ENCODE data around the gene CPT1A.
"Not testable (repeated sequence)": the region's sequence is repeated elsewhere in the genome, so short reads cannot be mapped to it uniquely, and the experiment has no call there.

The CPT1A gene

DNA sequence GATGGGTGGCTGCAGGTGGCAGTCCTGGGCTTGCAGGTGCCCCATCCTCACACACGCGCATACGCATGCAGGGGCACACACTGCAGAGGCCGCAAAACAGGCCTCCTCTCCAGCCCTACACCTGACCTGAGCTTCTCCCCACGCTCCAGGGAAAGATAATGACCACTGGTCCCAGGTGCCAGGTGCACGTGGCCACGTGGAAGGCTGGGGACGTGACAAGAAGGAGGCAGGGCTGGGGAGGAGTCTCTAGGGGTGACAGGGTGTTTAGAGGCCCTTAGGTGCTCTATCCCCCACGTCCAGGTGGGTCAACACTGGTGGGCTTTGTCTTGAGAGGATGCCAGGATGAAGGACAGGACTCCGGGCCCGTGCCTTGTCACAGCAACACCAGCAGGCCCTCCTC is 23.5 kb upstream of the CPT1A start:
- no peak overlapping the region for H3K27ac Mint-ChIP-seq (ENCODE audit: low read depth)
- no peak for ATAC-seq (replicated peaks; ENCODE audit: extremely low read depth, poor library complexity, severe bottlenecking)
- H3K36me3 Mint-ChIP-seq (ENCODE audit: insufficient read depth): peaks cover 2% of the 10 kb centered on the region
- H3K9me3 Mint-ChIP-seq: no peaks in the 10 kb centered on the region
- peaks cover 24% of the 10 kb centered on the region for H3K27me3 Mint-ChIP-seq
- DNase-seq (ENCODE audit: low spot score in 2 of 2): no peak
- H3K4me3 Mint-ChIP-seq: no peak overlapping the region
- peaks cover 11% of the 10 kb centered on the region for H3K4me1 Mint-ChIP-seq

DNA sequence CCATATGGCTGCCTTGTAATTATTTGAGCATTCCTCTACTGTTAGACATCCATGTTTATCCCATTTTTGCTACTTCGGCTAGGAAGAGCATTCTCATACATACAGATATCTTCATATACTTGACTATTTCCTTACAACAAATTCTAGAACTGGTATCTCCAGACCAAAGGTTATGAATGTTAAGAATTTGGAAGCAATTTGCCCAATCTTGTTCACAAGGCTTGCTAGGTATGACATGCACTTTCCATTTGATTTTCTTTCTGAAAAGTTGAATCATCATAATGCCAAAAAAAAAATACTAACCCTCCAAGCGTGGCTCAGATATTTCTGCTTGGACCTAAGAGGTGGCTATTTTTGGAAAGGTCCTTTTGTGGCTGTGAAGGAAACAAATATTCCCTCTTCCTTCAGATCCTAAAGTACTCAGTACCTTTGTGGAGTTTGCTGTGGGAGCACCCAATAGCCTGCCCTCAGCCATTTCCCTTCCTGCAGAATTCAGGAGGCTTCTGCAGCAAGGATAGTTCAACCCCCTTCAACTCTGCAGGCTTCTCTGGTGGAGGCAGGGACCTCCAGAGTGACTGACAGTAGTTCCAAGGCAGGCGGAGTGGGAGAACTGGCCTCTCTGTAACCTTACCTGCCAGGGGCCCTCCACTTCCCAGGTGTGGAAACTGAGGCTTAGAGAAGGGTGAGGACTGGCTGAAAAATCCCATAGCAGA is 22.0 kb upstream of the CPT1A start:
- ATAC-seq (replicated peaks; ENCODE audit: extremely low read depth, poor library complexity, severe bottlenecking) (no peak), DNase-seq (ENCODE audit: low spot score in 2 of 2) (no peak)
- Mint-ChIP-seq H3K36me3 (ENCODE audit: insufficient read depth) (peaks cover 2% of the 10 kb centered on the region), H3K4me3 (no peak overlapping the region), H3K9me3 (no peaks in the 10 kb centered on the region), H3K27ac (ENCODE audit: low read depth) (no peak overlapping the region), H3K27me3 (peaks cover 9% of the 10 kb centered on the region), H3K4me1 (no peaks in the 10 kb centered on the region)

DNA sequence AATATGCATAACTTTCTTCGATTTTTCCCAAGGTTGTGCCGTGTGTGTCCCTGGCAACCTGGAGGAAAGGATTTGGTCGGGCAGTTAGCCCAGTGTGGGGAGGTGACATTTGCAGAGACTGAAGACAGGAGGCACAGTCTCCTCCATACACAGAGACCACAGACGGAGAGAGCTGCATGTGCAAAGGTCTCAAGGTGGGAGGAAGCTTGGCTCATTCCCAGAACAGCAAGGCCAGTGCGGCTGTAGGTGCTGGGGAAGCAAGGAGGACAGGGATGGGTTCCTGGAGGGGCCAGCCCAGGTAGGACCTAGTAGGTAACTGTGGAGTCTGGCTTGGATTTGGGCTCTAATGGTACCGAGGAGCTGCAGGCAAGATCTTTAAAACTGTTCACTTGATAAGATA is 20.7 kb upstream of the CPT1A start:
- no peaks in the 10 kb centered on the region for H3K27me3 Mint-ChIP-seq
- no peaks in the 10 kb centered on the region for H3K9me3 Mint-ChIP-seq
- DNase-seq (ENCODE audit: low spot score in 2 of 2) (no peak), ATAC-seq (replicated peaks; ENCODE audit: extremely low read depth, poor library complexity, severe bottlenecking) (no peak)
- H3K27ac Mint-ChIP-seq (ENCODE audit: low read depth): no peak overlapping the region
- no peaks in the 10 kb centered on the region for H3K4me1 Mint-ChIP-seq
- peaks cover 2% of the 10 kb centered on the region for H3K36me3 Mint-ChIP-seq (ENCODE audit: insufficient read depth)
- H3K4me3 Mint-ChIP-seq: no peak overlapping the region

DNA sequence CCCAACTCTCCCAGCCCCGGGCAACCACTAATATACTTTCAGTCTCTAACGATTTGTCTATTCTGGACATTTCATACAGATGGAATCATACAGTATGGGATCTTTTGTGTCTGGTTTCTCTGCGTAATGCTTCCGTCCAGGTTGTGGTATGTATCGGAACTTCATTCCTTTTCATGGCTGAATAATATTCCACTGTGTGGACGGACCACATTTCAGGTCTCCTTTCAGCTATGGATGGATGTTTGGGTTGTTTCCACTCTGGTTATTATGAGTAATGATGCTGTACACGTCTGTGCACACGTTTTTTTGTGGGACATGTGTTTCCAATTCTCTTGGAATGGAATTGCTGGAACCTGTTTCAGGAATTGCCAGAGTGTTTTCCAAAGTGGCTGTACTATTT is 17.4 kb upstream of the CPT1A start:
- Mint-ChIP-seq H3K27ac (ENCODE audit: low read depth) (no peak overlapping the region), H3K4me1 (no peaks in the 10 kb centered on the region), H3K27me3 (peaks cover 15% of the 10 kb centered on the region), H3K36me3 (ENCODE audit: insufficient read depth) (no peaks in the 10 kb centered on the region), H3K9me3 (no peaks in the 10 kb centered on the region), H3K4me3 (no peak overlapping the region)
- no peak for ATAC-seq (replicated peaks; ENCODE audit: extremely low read depth, poor library complexity, severe bottlenecking)
- DNase-seq (ENCODE audit: low spot score in 2 of 2): no peak

DNA sequence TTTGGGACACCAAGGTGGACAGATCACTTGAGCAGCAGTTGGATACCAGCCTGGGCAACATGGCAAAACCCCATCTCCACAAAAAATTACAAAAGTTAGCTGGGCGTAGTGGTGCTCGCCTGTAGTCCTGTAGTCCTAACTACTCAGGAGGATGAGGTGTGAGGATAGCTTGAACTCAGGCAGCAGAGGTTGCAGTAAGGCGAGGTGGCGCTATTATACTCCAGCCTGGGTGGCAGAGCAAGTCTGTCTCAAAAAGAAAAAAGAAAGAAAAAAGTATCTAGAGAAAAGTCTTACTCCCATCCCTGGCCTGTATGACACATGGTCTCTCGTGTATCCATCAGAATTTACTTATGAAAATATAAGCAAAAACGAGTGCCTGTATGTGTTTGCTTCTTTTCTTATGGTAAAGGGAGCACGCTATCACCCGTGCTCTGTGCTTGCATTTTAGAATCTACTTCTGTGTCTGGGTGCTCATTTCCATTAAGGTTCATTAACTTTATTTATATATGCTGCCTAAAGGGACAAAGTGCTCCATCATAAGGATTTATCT is 15.4 kb upstream of the CPT1A start:
- H3K4me3 Mint-ChIP-seq: no peak overlapping the region
- no peaks in the 10 kb centered on the region for H3K4me1 Mint-ChIP-seq
- H3K27me3 Mint-ChIP-seq: peaks cover 35% of the 10 kb centered on the region
- no peaks in the 10 kb centered on the region for H3K9me3 Mint-ChIP-seq
- ATAC-seq (replicated peaks; ENCODE audit: extremely low read depth, poor library complexity, severe bottlenecking): no peak
- DNase-seq (ENCODE audit: low spot score in 2 of 2): no peak
- no peak overlapping the region for H3K27ac Mint-ChIP-seq (ENCODE audit: low read depth)
- no peaks in the 10 kb centered on the region for H3K36me3 Mint-ChIP-seq (ENCODE audit: insufficient read depth)

DNA sequence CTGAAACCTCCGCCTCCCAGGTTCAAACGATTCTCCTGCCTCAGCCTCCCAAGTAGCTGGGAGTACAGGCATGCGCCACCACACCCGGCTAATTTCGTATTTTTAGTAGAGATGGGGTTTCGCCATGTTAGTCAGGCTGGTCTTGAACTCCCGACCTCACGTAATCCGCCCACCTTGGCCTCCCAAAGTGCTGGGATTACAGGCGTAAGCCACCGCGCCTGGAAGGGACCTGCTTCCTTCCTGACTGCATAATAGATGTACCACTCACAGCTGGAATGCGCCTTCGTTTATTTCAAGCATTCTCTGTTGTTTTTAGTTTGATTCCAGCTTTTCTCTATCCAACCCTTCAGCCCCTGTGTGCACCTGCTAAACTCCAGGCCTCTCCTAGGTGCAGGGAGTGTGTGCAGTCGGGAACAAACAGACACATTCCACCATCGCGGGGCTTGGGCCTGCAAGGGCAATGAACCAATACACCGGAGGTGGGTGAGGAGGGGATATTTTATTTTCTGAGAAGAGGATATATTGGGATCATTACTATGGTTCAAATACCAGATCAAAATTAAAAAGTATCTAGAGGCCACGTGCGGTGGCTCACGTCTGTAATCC is 14.8 kb upstream of the CPT1A start:
- H3K36me3 Mint-ChIP-seq (ENCODE audit: insufficient read depth); H3K4me1 Mint-ChIP-seq; H3K9me3 Mint-ChIP-seq; H3K27ac Mint-ChIP-seq (ENCODE audit: low read depth); DNase-seq (ENCODE audit: low spot score in 2 of 2); ATAC-seq (replicated peaks; ENCODE audit: extremely low read depth, poor library complexity, severe bottlenecking): not testable (repeated sequence)
- peak overlapping the region; percentile 11 for H3K4me3 Mint-ChIP-seq
- H3K27me3 Mint-ChIP-seq: peaks cover 35% of the 10 kb centered on the region

- Mint-ChIP-seq H3K36me3 (ENCODE audit: insufficient read depth) (no peaks in the 10 kb centered on the region), H3K27ac (ENCODE audit: low read depth) (no peak overlapping the region), H3K4me3 (peak overlapping the region; percentile 27), H3K27me3 (peaks cover 35% of the 10 kb centered on the region), H3K4me1 (no peaks in the 10 kb centered on the region), H3K9me3 (no peaks in the 10 kb centered on the region)
- DNase-seq (ENCODE audit: low spot score in 2 of 2) (no peak), ATAC-seq (replicated peaks; ENCODE audit: extremely low read depth, poor library complexity, severe bottlenecking) (no peak)
Measured at GRCh38 chr11:68855205-68855981, 13.7 kb upstream of the CPT1A start.

- DNase-seq (ENCODE audit: low spot score in 2 of 2) (no peak), ATAC-seq (replicated peaks; ENCODE audit: extremely low read depth, poor library complexity, severe bottlenecking) (no peak)
- no peaks in the 10 kb centered on the region for H3K4me1 Mint-ChIP-seq
- no peak overlapping the region for H3K4me3 Mint-ChIP-seq
- no peaks in the 10 kb centered on the region for H3K9me3 Mint-ChIP-seq
- no peak overlapping the region for H3K27ac Mint-ChIP-seq (ENCODE audit: low read depth)
- H3K36me3 Mint-ChIP-seq (ENCODE audit: insufficient read depth): no peaks in the 10 kb centered on the region
- peaks cover 35% of the 10 kb centered on the region for H3K27me3 Mint-ChIP-seq
Measured at GRCh38 chr11:68854273-68854958, 12.7 kb upstream of the CPT1A start.

- no peaks in the 10 kb centered on the region for H3K4me1 Mint-ChIP-seq
- H3K36me3 Mint-ChIP-seq (ENCODE audit: insufficient read depth): no peaks in the 10 kb centered on the region
- no peak for DNase-seq (ENCODE audit: low spot score in 2 of 2)
- ATAC-seq (replicated peaks; ENCODE audit: extremely low read depth, poor library complexity, severe bottlenecking): no peak
- no peak overlapping the region for H3K4me3 Mint-ChIP-seq
- no peak overlapping the region for H3K27ac Mint-ChIP-seq (ENCODE audit: low read depth)
- peaks cover 35% of the 10 kb centered on the region for H3K27me3 Mint-ChIP-seq
- no peaks in the 10 kb centered on the region for H3K9me3 Mint-ChIP-seq
Measured at GRCh38 chr11:68852628-68853027, 10.9 kb upstream of the CPT1A start.

DNA sequence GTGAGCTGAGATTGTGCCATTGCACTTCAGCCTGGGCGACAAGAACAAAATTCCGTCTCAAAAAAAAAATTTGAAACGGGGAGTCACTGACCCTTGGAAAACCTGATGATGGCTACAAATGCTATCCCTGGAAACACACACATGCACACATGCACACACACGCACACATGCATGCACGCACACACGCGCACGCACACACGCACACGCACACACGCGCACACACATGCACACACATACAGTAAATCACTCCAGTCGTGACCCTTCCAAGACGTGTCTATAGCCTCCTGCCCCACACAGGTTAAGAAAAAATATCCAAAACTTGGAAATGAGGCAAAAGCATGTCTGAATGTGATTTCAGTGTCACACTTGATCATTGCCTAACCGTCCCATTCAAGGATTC is 6.7 kb upstream of the CPT1A start:
- Mint-ChIP-seq H3K4me1 (peaks cover 6% of the 10 kb centered on the region), H3K9me3 (no peaks in the 10 kb centered on the region), H3K36me3 (ENCODE audit: insufficient read depth) (peaks cover 2% of the 10 kb centered on the region), H3K27me3 (peaks cover 13% of the 10 kb centered on the region), H3K27ac (ENCODE audit: low read depth) (no peak overlapping the region), H3K4me3 (no peak overlapping the region)
- DNase-seq (ENCODE audit: low spot score in 2 of 2) (no peak), ATAC-seq (replicated peaks; ENCODE audit: extremely low read depth, poor library complexity, severe bottlenecking) (no peak)

GRCh38 chr11:68847395-68847794 is 5.7 kb upstream of the CPT1A start:
- no peak for DNase-seq (ENCODE audit: low spot score in 2 of 2)
- peaks cover 17% of the 10 kb centered on the region for H3K4me1 Mint-ChIP-seq
- no peak overlapping the region for H3K27ac Mint-ChIP-seq (ENCODE audit: low read depth)
- no peak for ATAC-seq (replicated peaks; ENCODE audit: extremely low read depth, poor library complexity, severe bottlenecking)
- no peak overlapping the region for H3K4me3 Mint-ChIP-seq
- no peaks in the 10 kb centered on the region for H3K9me3 Mint-ChIP-seq
- peaks cover 3% of the 10 kb centered on the region for H3K27me3 Mint-ChIP-seq
- H3K36me3 Mint-ChIP-seq (ENCODE audit: insufficient read depth): peaks cover 4% of the 10 kb centered on the region

DNA sequence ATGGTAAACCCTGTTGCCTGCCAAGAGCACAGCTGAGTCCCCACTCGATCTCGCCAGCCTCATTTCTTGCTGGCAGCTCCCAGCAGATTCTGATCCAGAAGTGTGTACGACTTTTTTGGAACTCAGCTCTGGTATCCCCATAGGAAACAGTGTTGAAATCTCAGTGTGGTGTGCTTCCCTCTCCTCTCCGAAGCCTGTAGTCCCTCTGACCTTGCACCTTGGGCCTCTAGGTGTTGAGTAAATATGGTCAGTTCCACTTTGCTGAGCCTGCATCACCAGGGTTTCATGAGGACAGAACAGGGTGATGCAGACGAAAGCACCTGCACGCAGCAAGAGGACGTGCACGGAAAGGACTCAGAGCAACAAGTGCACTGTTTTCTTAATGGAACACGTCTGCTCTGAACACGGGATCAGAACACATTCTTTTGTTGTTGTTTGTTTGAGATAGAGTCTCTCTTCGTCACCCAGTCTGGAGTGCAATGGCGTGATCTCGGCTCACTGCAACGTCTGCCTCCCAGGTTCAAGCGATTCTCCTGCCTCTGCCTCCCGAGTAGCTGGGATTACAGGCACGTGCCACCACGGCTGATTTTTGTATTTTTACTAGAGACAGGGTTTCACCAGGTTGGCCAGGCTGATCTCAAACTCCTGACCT is 3.8 kb upstream of the CPT1A start:
- no peak overlapping the region for H3K27ac Mint-ChIP-seq (ENCODE audit: low read depth)
- DNase-seq (ENCODE audit: low spot score in 2 of 2): no peak
- H3K4me1 Mint-ChIP-seq: peaks cover 20% of the 10 kb centered on the region

More for the DNA sequence above, 3.8 kb upstream of the CPT1A start:
- no peaks in the 10 kb centered on the region for H3K9me3 Mint-ChIP-seq
- no peak for ATAC-seq (replicated peaks; ENCODE audit: extremely low read depth, poor library complexity, severe bottlenecking)
- H3K36me3 Mint-ChIP-seq (ENCODE audit: insufficient read depth): peaks cover 7% of the 10 kb centered on the region
- H3K4me3 Mint-ChIP-seq: no peak overlapping the region
- no peaks in the 10 kb centered on the region for H3K27me3 Mint-ChIP-seq

Measured in central memory CD8-positive, alpha-beta T cell (primary cell).